ENCODE results near the gene ATG7. TPM values are rescaled to one million over a fixed set of nuclear protein-coding genes. Genes with fewer than 3 reads are reported as not detected.
A peak's percentile ranks its signal among the peaks of the same experiment; 100 is the strongest.

ATG7 gene
- total RNA-seq, 6 experiments from 2014 or later = 44.5 to 53.0 (median 49.3) TPM

GRCh38 chr3:11581237-11582190 is 309.3 kb downstream of the ATG7 start:
- TF ChIP-seq CTCF (IDR thresholded peaks at IDR 0.05) = no peak
- no peak for DNase-seq
- Mint-ChIP-seq H3K4me1 (ENCODE audit: low read depth) (peaks cover 88% of the 10 kb centered on the region), H3K9me3 (no peaks in the 10 kb centered on the region), H3K27me3 (ENCODE audit: insufficient read depth) (peaks cover 7% of the 10 kb centered on the region), H3K27ac (peak overlapping the region; percentile 85), H3K4me3 (peak overlapping the region; percentile 88), H3K36me3 (ENCODE audit: low read depth) (peaks cover 28% of the 10 kb centered on the region)

- H3K4me3 Mint-ChIP-seq = peak overlapping the region; percentile 88
- H3K9me3 Mint-ChIP-seq = no peaks in the 10 kb centered on the region
- peaks cover 91% of the 10 kb centered on the region for H3K4me1 Mint-ChIP-seq (ENCODE audit: low read depth)
- peak overlapping the region; percentile 85 for H3K27ac Mint-ChIP-seq
- no peak for TF ChIP-seq CTCF (IDR thresholded peaks at IDR 0.05)
- peaks cover 33% of the 10 kb centered on the region for H3K36me3 Mint-ChIP-seq (ENCODE audit: low read depth)
- peak; percentile 61 for DNase-seq
- H3K27me3 Mint-ChIP-seq (ENCODE audit: insufficient read depth) = peaks cover 5% of the 10 kb centered on the region
These were observed 310.2 kb downstream of the ATG7 start for GRCh38 chr3:11582191-11582968.

- H3K4me1 Mint-ChIP-seq (ENCODE audit: low read depth) = peaks cover 91% of the 10 kb centered on the region
- DNase-seq = no peak
These were observed 311.0 kb downstream of the ATG7 start for GRCh38 chr3:11583235-11583634.

DNA sequence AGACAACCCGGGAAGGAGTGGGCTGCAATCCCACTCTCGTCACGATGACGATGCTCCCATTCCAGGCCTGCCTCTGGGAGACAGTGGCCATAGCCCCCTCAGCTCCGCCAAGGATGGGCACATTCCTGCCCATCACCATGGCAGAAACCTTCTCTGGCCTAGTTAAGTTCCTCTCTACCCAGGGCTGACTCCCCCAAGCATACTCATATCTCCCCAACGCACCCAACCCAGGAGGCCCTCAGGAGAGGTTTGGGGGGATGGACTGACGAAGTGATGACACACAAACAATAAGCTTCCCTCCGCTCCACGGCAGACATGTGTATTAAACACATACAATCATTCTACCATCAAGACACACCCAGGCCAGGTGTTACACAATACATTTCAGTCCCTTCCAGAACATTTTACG is 311.4 kb downstream of the ATG7 start:
- no peak for DNase-seq
- Mint-ChIP-seq H3K27ac (peak overlapping the region; percentile 85), H3K4me1 (ENCODE audit: low read depth) (peaks cover 93% of the 10 kb centered on the region), H3K9me3 (no peaks in the 10 kb centered on the region), H3K36me3 (ENCODE audit: low read depth) (peaks cover 46% of the 10 kb centered on the region), H3K4me3 (peak overlapping the region; percentile 88), H3K27me3 (ENCODE audit: insufficient read depth) (peaks cover 5% of the 10 kb centered on the region)
- TF ChIP-seq CTCF (IDR thresholded peaks at IDR 0.05) = no peak

More at GRCh38 chr3:11583235-11583634, 311.0 kb downstream of the ATG7 start:
- H3K4me3 Mint-ChIP-seq = peak overlapping the region; percentile 88
- peaks cover 5% of the 10 kb centered on the region for H3K27me3 Mint-ChIP-seq (ENCODE audit: insufficient read depth)
- no peaks in the 10 kb centered on the region for H3K9me3 Mint-ChIP-seq
- no peak for TF ChIP-seq CTCF (IDR thresholded peaks at IDR 0.05)
- peaks cover 42% of the 10 kb centered on the region for H3K36me3 Mint-ChIP-seq (ENCODE audit: low read depth)
- peak overlapping the region; percentile 85 for H3K27ac Mint-ChIP-seq

DNA sequence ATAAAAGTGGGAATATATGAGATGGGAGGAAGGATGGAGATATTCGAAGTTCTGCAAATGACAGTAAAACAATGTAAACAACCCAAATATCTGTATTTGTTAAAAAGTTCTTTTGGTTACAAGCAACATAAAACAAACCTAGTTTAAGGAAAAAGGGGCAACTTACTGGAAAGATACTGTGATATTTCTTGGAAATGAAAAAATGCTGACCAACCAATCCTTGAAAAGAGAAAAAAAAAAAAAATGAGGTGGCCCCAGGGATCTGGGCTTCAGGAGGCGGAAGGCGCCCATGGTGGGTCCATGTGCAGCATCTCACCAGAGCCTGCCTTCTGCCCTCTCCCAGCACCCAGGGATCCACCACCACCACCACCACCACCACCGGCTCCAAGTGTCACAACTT is 312.4 kb downstream of the ATG7 start:
- peaks cover 96% of the 10 kb centered on the region for H3K4me1 Mint-ChIP-seq (ENCODE audit: low read depth)
- no peak overlapping the region for H3K4me3 Mint-ChIP-seq

More for the DNA sequence above, 312.4 kb downstream of the ATG7 start:
- no peak for DNase-seq
- TF ChIP-seq CTCF (IDR thresholded peaks at IDR 0.05) = no peak
- peaks cover 52% of the 10 kb centered on the region for H3K36me3 Mint-ChIP-seq (ENCODE audit: low read depth)
- peaks cover 5% of the 10 kb centered on the region for H3K27me3 Mint-ChIP-seq (ENCODE audit: insufficient read depth)
- peak overlapping the region; percentile 85 for H3K27ac Mint-ChIP-seq
- no peaks in the 10 kb centered on the region for H3K9me3 Mint-ChIP-seq
